HepG2 (cell line): ENCODE data around the gene KCTD6. TPM values are rescaled to one million over a fixed set of nuclear protein-coding genes. Genes with fewer than 3 reads are reported as not detected.
A peak's percentile ranks its signal among the peaks of the same experiment; 100 is the strongest.

Experiments
- ATAC-seq: fragments of 200-7000 bp; cut with Tn5 transposase; 3 replicates; pipeline ENCODE4 v1.9.1; 2020; ENCODE audit warnings: mild to moderate bottlenecking, moderate library complexity
- BruUV-seq: library from RNA; stranded (reverse); fragments of 400-500 nt; replicated peaks from 2 replicates; lab custom pipeline; 2021; lab: Mats Ljungman, UMichigan
- CTCF ChIA-PET: fragments of 300-600 bp; formaldehyde crosslinking; extraction: SDS; loops from one replicate; lab custom pipeline; 2021; ENCODE audit warnings: low total read pairs, inconsistent platforms, low intra/inter-chr PET ratio; lab: Yijun Ruan, JAX
- POLR2A ChIA-PET: fragments of 350-600 bp; sonication (Branson Sonifier 250); formaldehyde crosslinking; loops from one replicate; lab custom pipeline; 2020; ENCODE audit warnings: antibody characterized with exemption, inconsistent platforms; lab: Yijun Ruan, JAX
- DNase-seq: peaks from one replicate; pipeline ENCODE4 v3.0.0-alpha.2; 2015; ENCODE audit warnings: low spot score
- FAIRE-seq: peaks from 3 replicates; lab custom pipeline; 2011; peaks lifted over from hg19 to GRCh38; lab: Jason Lieb, UNC
- H2AFZ ChIP-seq: one replicate; pipeline ENCODE4 v1.6.1; 2011; ENCODE audit warnings: low read length, inconsistent platforms
- H3K27ac ChIP-seq: fragments of 300-600 bp; 3 replicates; pipeline ENCODE4 v1.8.0; 2011; ENCODE audit warnings: mixed run types, mild to moderate bottlenecking, mixed read lengths, low read length, inconsistent platforms; ENCODE audit not compliant: insufficient read depth; ENCODE audit errors: extremely low read length
- H3K27me3 ChIP-seq, 2 experiments: fragments of 200-600 bp in 1 of 2; 2 replicates in 1 of 2; 3 replicates in 1 of 2; pipeline versions ENCODE4 v1.6.0 to v1.8.0; 2011; ENCODE audit warnings: low read length in 2 of 2, mild to moderate bottlenecking in 2 of 2, moderate library complexity in 2 of 2, inconsistent platforms in 1 of 2; ENCODE audit not compliant: insufficient read depth in 2 of 2, control insufficient read depth in 1 of 2
- H3K36me3 ChIP-seq, 2 experiments: fragments of 200-600 bp in 1 of 2; replicated peaks in 1 of 2; 2 replicates in 1 of 2; 3 replicates in 1 of 2; pipeline versions ENCODE4 v1.5.1 to v1.8.0; 2011; ENCODE audit warnings: low read length in 2 of 2, inconsistent platforms in 1 of 2; ENCODE audit not compliant: insufficient read depth in 2 of 2, control insufficient read depth in 1 of 2
- H3K4me1 ChIP-seq: 2 replicates; pipeline ENCODE4 v1.5.1; 2012; ENCODE audit warnings: low read length, inconsistent platforms; ENCODE audit not compliant: insufficient read depth
- H3K4me2 ChIP-seq: 2 replicates; pipeline ENCODE4 v1.6.0; 2011; ENCODE audit warnings: low read depth, low read length, inconsistent platforms
- H3K4me3 ChIP-seq, 3 experiments: fragments of 200-600 bp in 1 of 3; sonication (generic), shearing (Covaris generic) in 1 of 3; replicated peaks in 1 of 3; 2 replicates each; pipeline ENCODE4 v1.5.1; 2011 to 2016; ENCODE audit warnings: low read length in 3 of 3, inconsistent platforms in 2 of 3, low read depth in 2 of 3, mild to moderate bottlenecking in 2 of 3, control low read depth in 1 of 3, mixed read lengths in 1 of 3; ENCODE audit not compliant: insufficient read depth in 1 of 3
- H3K79me2 ChIP-seq: one replicate; pipeline ENCODE4 v1.6.1; 2011; ENCODE audit warnings: low read length, inconsistent platforms; ENCODE audit not compliant: insufficient read depth
- H3K9ac ChIP-seq: 2 replicates; pipeline ENCODE4 v1.6.0; 2011; ENCODE audit warnings: mild to moderate bottlenecking, low read depth, low read length, inconsistent platforms; ENCODE audit not compliant: insufficient read depth
- H3K9me3 ChIP-seq: 2 replicates; pipeline ENCODE4 v1.5.1; 2012; ENCODE audit warnings: mild to moderate bottlenecking, low read length
- H4K20me1 ChIP-seq: 2 replicates; pipeline ENCODE4 v1.6.0; 2011; ENCODE audit warnings: inconsistent platforms, mild to moderate bottlenecking, low read length, moderate library complexity; ENCODE audit not compliant: insufficient read depth
- ARID5B ChIP-seq: IDR thresholded peaks from 2 replicates; pipeline ENCODE4 v1.4.0; 2020; ENCODE audit warnings: mild to moderate bottlenecking, missing genetic modification reagents
- HNF4G ChIP-seq, 2 experiments: sonication (generic) in 1 of 2; formaldehyde crosslinking in 1 of 2; IDR thresholded peaks; 2 replicates each; pipeline versions ENCODE4 v1.4.0 to v1.6.1; 2011 to 2020; ENCODE audit warnings: borderline replicate concordance in 2 of 2, low read depth in 2 of 2, mild to moderate bottlenecking in 2 of 2, low read length in 1 of 2, missing genetic modification reagents in 1 of 2, moderate library complexity in 1 of 2
- KLF13 ChIP-seq: sonication (generic); formaldehyde crosslinking; IDR thresholded peaks from 2 replicates; pipeline ENCODE4 v1.4.0; 2020; ENCODE audit warnings: mild to moderate bottlenecking, missing genetic modification reagents
- POLR2A ChIP-seq, 2 experiments: IDR thresholded peaks; 2 replicates each; pipeline ENCODE4 v1.6.1; 2011; ENCODE audit warnings: low read depth in 2 of 2, low read length in 2 of 2, mild to moderate bottlenecking in 1 of 2, moderate library complexity in 1 of 2; ENCODE audit not compliant: insufficient read depth in 1 of 2
- POLR2G ChIP-seq: fragments of 200-400 bp; formaldehyde crosslinking; IDR thresholded peaks from 2 replicates; pipeline ENCODE4 v1.6.1; 2018; ENCODE audit warnings: mild to moderate bottlenecking, low read depth, low read length, moderate library complexity
- RAD21 ChIP-seq: fragments of 450-650 bp; formaldehyde crosslinking; IDR thresholded peaks from 2 replicates; pipeline ENCODE4 v1.5.0; 2020; ENCODE audit warnings: mild to moderate bottlenecking
- SAP130 ChIP-seq: IDR thresholded peaks from 2 replicates; pipeline ENCODE4 v1.6.1; 2016; ENCODE audit warnings: low read depth
- YEATS2 ChIP-seq: sonication (generic); formaldehyde crosslinking; IDR thresholded peaks from 2 replicates; pipeline ENCODE4 v1.4.0; 2020; ENCODE audit warnings: missing genetic modification reagents, borderline replicate concordance
- ZFY ChIP-seq: sonication (generic); formaldehyde crosslinking; IDR thresholded peaks from 2 replicates; pipeline ENCODE4 v1.4.0; 2020; ENCODE audit warnings: missing genetic modification reagents
- ZMYM3 ChIP-seq: sonication (generic); formaldehyde crosslinking; IDR thresholded peaks from 2 replicates; pipeline ENCODE4 v1.5.1; 2020; ENCODE audit warnings: mild to moderate bottlenecking, missing genetic modification reagents
- ZNF607 ChIP-seq: sonication (generic); formaldehyde crosslinking; IDR thresholded peaks from 2 replicates; pipeline ENCODE4 v1.5.1; 2020; ENCODE audit warnings: missing genetic modification reagents, mild to moderate bottlenecking, borderline replicate concordance
- ZNF672 ChIP-seq: sonication (generic); formaldehyde crosslinking; IDR thresholded peaks from 2 replicates; pipeline ENCODE4 v1.8.1; 2022; ENCODE audit warnings: missing genetic modification reagents
- WGBS: methylation state at CpG from one replicate; pipeline ENCODE4 v1.1.6; 2017; ENCODE audit warnings: low lambda C conversion rate; 5-methylcytosine and 5-hydroxymethylcytosine counted together
- in situ Hi-C: cut with HindIII; loops from 2 replicates; pipeline ENCODE4 v1.10.0; 2017; ENCODE audit warnings: low pct_unique_long_range_greater_than_20kb; ENCODE audit not compliant: extremely low pct_ligation_motif_present
- intact Hi-C: fragments of 100-400 bp; cut with micrococcal nuclease; formaldehyde crosslinking; loops from one replicate; pipeline ENCODE4 v1.10.0; 2022; ENCODE audit not compliant: unreplicated experiment
- polyA plus RNA-seq, 8 experiments: library from polyadenylated mRNA; depleted of rRNA in 3 of 8; stranded (reverse) in 7 of 8; unstranded in 1 of 8; fragments of >200 nt; fragmentation: Illumina TruSeq in 4 of 8; extraction: Trizol in 4 of 8; gene quantifications; 2 replicates each; pipeline versions ENCODE4 v1.2.1 to v1.2.3, GENCODE V29; 2011 to 2016; ENCODE audit warnings: low read depth in 4 of 8, missing spikeins in 1 of 8, mixed read lengths in 1 of 8; ENCODE audit not compliant: insufficient read depth in 1 of 8
- total RNA-seq, 5 experiments: library from RNA; depleted of rRNA; stranded (reverse); fragments of >200 nt; fragmentation: Illumina TruSeq; extraction: Trizol; gene quantifications; 2 replicates each; pipeline ENCODE4 v1.2.3, GENCODE V29; 2016; ENCODE audit warnings: low read depth in 1 of 5
- TF ChIP-seq, protein P1 (sequence below): sonication (generic); formaldehyde crosslinking; IDR thresholded peaks from 2 replicates; pipeline ENCODE4 v1.4.0; 2020; ENCODE audit warnings: mild to moderate bottlenecking, missing genetic modification reagents, borderline replicate concordance
- TF ChIP-seq, protein P2 (sequence below): sonication (generic); formaldehyde crosslinking; IDR thresholded peaks from 2 replicates; pipeline ENCODE4 v1.8.0; 2022; ENCODE audit warnings: missing genetic modification reagents, mild to moderate bottlenecking, borderline replicate concordance

The KCTD6 gene
- total and polyA plus RNA-seq, 2 of the 13 experiments (the other 11 are each of a cell fraction or from before 2014, with no cell fraction given), result 13.4 to 14.2 TPM

DNA sequence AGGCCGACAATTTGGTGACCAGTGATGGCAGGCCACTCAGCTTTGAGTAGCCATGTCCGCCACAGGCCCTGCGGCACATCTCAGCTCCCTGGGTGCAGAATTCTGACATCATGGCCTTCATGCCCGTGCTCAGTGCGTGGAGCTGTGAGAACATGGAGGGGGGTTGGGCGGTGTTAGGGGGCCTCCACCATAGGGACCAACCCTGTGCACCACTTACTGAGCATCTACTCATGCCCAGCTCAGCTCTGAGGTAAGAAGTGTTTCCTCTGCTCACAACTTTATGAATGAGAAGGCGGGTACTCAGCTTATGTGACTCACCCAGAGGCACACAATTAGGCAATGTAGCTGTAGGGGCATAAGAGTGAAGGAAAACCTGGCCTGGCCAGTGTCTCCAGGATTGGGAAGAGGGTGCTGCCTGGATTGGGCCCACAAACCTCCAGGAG lies 34.6 kb downstream of the KCTD6 start:
- Histone ChIP-seq H3K9me3 (no peaks in the 10 kb centered on the region), H3K4me3 (peak overlapping the region in 1 of 3 experiments; percentile 24; a peak in 2 of 6 replicates), H3K27ac (no peak overlapping the region), H3K27me3 (no peaks in the 10 kb centered on the region), H3K4me2 (peak overlapping the region; percentile 43), H2AFZ (no peak overlapping the region), H4K20me1 (no peaks in the 10 kb centered on the region), H3K36me3 (peaks cover 6 to 23% of the 10 kb centered on the region in 2 experiments; a peak in 4 of 5 replicates), H3K9ac (no peak overlapping the region), H3K79me2 (no peaks in the 10 kb centered on the region), H3K4me1 (peaks cover 66% of the 10 kb centered on the region)
- peak; percentile 84 for FAIRE-seq
- ChIA-PET POLR2A (interaction anchor here (0.6 to 4.5 kb wide), 12 partner anchors 8 to 219 kb away, joined by 3 to 55 read pairs (median 4); partner anchors contain the start of genes ACOX2 and KCTD6), CTCF (no interaction called here)
- 28% methylated on average over 2 of the region's 7 CpGs for WGBS
- peak; percentile 88 for DNase-seq
- intact Hi-C loops, result no loop called here
- ATAC-seq, result peak; percentile 76
- BruUV-seq, result no TSS peak
- in situ Hi-C loops, result no loop called here
- TF ChIP-seq, protein P1, sequence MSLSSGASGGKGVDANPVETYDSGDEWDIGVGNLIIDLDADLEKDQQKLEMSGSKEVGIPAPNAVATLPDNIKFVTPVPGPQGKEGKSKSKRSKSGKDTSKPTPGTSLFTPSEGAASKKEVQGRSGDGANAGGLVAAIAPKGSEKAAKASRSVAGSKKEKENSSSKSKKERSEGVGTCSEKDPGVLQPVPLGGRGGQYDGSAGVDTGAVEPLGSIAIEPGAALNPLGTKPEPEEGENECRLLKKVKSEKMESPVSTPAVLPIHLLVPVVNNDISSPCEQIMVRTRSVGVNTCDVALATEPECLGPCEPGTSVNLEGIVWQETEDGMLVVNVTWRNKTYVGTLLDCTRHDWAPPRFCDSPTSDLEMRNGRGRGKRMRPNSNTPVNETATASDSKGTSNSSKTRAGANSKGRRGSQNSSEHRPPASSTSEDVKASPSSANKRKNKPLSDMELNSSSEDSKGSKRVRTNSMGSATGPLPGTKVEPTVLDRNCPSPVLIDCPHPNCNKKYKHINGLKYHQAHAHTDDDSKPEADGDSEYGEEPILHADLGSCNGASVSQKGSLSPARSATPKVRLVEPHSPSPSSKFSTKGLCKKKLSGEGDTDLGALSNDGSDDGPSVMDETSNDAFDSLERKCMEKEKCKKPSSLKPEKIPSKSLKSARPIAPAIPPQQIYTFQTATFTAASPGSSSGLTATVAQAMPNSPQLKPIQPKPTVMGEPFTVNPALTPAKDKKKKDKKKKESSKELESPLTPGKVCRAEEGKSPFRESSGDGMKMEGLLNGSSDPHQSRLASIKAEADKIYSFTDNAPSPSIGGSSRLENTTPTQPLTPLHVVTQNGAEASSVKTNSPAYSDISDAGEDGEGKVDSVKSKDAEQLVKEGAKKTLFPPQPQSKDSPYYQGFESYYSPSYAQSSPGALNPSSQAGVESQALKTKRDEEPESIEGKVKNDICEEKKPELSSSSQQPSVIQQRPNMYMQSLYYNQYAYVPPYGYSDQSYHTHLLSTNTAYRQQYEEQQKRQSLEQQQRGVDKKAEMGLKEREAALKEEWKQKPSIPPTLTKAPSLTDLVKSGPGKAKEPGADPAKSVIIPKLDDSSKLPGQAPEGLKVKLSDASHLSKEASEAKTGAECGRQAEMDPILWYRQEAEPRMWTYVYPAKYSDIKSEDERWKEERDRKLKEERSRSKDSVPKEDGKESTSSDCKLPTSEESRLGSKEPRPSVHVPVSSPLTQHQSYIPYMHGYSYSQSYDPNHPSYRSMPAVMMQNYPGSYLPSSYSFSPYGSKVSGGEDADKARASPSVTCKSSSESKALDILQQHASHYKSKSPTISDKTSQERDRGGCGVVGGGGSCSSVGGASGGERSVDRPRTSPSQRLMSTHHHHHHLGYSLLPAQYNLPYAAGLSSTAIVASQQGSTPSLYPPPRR, result 0 out of 2 replicates have a peak, but pooled peaks have one; percentile 42
- TF ChIP-seq SAP130 (CRISPR knock-in tag) (peak; percentile 79), ZNF607 (no peak), HNF4G (IDR thresholded peaks at IDR 0.05; ENCODE audit: borderline replicate concordance, low read depth, low read length) (peak; percentile 38; the same call in 1 of the 2 replicates), HNF4G (CRISPR knock-in tag; IDR thresholded peaks at IDR 0.05; ENCODE audit: borderline replicate concordance, low read depth) (no peak), POLR2A (IDR thresholded peaks at IDR 0.05; ENCODE audit: insufficient read depth in 1 of 2, low read depth in 2 of 2, low read length in 2 of 2) (peak; percentile 49 to 56; a peak in 2 of 4 replicates), ZMYM3 (CRISPR knock-in tag) (peak; percentile 86), ARID5B (CRISPR knock-in tag) (peak; percentile 63), ZNF672 (no peak), YEATS2 (CRISPR knock-in tag) (peak; percentile 31; the same call in 1 of the 2 replicates), ZFY (CRISPR knock-in tag) (0 out of 2 replicates have a peak, but pooled peaks have one; percentile 11), RAD21 (peak; percentile 13; the same call in 1 of the 2 replicates), POLR2G (peak; percentile 58), KLF13 (CRISPR knock-in tag) (no peak)
- TF ChIP-seq, protein P2, sequence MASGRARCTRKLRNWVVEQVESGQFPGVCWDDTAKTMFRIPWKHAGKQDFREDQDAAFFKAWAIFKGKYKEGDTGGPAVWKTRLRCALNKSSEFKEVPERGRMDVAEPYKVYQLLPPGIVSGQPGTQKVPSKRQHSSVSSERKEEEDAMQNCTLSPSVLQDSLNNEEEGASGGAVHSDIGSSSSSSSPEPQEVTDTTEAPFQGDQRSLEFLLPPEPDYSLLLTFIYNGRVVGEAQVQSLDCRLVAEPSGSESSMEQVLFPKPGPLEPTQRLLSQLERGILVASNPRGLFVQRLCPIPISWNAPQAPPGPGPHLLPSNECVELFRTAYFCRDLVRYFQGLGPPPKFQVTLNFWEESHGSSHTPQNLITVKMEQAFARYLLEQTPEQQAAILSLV (CRISPR knock-in tag), result peak; percentile 47; the same call in 1 of the 2 replicates
